B cell (primary cell): ENCODE measurements around the gene CIT. TPM values are rescaled to one million over a fixed set of nuclear protein-coding genes. Genes with fewer than 3 reads are reported as not detected.
"Not testable (repeated sequence)": the region's sequence is repeated elsewhere in the genome, so short reads cannot be mapped to it uniquely, and the experiment has no call there.

ENCODE experiments used
- ATAC-seq: fragments of 200-7000 bp; cut with Tn5 transposase; one replicate; pipeline ENCODE4 v1.10.0; 2021; ENCODE audit warnings: low read depth, mild to moderate bottlenecking, moderate number of reproducible peaks, moderate library complexity
- CTCF ChIA-PET: fragments of 350-600 bp; sonication (Branson Sonifier 250); formaldehyde crosslinking; loops from one replicate; lab custom pipeline; 2021; ENCODE audit warnings: antibody characterized with exemption, inconsistent platforms; lab: Charles Lee
- POLR2A ChIA-PET: fragments of 350-600 bp; sonication (Branson Sonifier 250); formaldehyde crosslinking; loops from one replicate; lab custom pipeline; 2021; ENCODE audit warnings: antibody characterized with exemption; lab: Charles Lee
- DNase-seq: peaks from one replicate; pipeline ENCODE4 v3.0.0; 2013
- H2AFZ ChIP-seq: 2 replicates; pipeline ENCODE4 v1.6.1; 2012; ENCODE audit warnings: mild to moderate bottlenecking, low read depth, low read length; ENCODE audit not compliant: insufficient read depth, poor library complexity, severe bottlenecking
- H3K27ac ChIP-seq, 2 donors: 1 replicate in 1 of 2; 2 replicates in 1 of 2; pipeline ENCODE4 v1.5.1; 2012 to 2013; ENCODE audit warnings: low read length in 2 of 2, mild to moderate bottlenecking in 2 of 2, moderate library complexity in 1 of 2
- H3K27me3 ChIP-seq, 4 experiments: fragments of 200-600 bp in 1 of 4; sonication (generic) in 1 of 4; replicated peaks in 1 of 4; 1 replicate in 2 of 4; 2 replicates in 2 of 4; pipeline versions ENCODE4 v1.6.1 to v1.7.0; 2013 to 2016; ENCODE audit warnings: low read length in 3 of 4, mild to moderate bottlenecking in 2 of 4, mixed read lengths in 1 of 4, moderate library complexity in 1 of 4; ENCODE audit not compliant: insufficient read depth in 4 of 4, control insufficient read depth in 3 of 4; ENCODE audit errors: control extremely low read depth in 1 of 4
- H3K36me3 ChIP-seq, 2 experiments: replicated peaks in 1 of 2; 1 replicate in 1 of 2; 2 replicates in 1 of 2; pipeline versions ENCODE4 v1.6.1 to v1.7.1; 2013; ENCODE audit warnings: low read length in 1 of 2; ENCODE audit not compliant: insufficient read depth in 2 of 2, control insufficient read depth in 1 of 2; ENCODE audit errors: control extremely low read depth in 1 of 2, extremely low read depth in 1 of 2
- H3K4me1 ChIP-seq, 2 donors: fragments of 200-600 bp in 1 of 2; sonication (generic) in 1 of 2; 1 replicate in 1 of 2; 2 replicates in 1 of 2; pipeline versions ENCODE4 v1.5.1 to v1.6.1; 2013 to 2017; ENCODE audit warnings: low read length in 2 of 2; ENCODE audit not compliant: control insufficient read depth in 2 of 2, insufficient read depth in 2 of 2
- H3K4me2 ChIP-seq: replicated peaks from 2 replicates; pipeline ENCODE3; 2012; ENCODE audit warnings: mild to moderate bottlenecking, low read depth, low read length; ENCODE audit not compliant: poor library complexity, severe bottlenecking
- H3K4me3 ChIP-seq, 5 experiments: fragments of 200-600 bp in 1 of 5; sonication (generic) in 1 of 5; 1 replicate in 3 of 5; 2 replicates in 2 of 5; pipeline versions ENCODE4 v1.5.1 to v1.7.0; 2011 to 2016; ENCODE audit warnings: low read length in 4 of 5, mild to moderate bottlenecking in 4 of 5, low read depth in 2 of 5, control low read depth in 1 of 5, moderate library complexity in 1 of 5; ENCODE audit not compliant: insufficient read depth in 1 of 5; ENCODE audit errors: control extremely low read depth in 1 of 5, extremely low read depth in 1 of 5
- H3K79me2 ChIP-seq: fragments of 200-600 bp; sonication (generic); one replicate; pipeline ENCODE4 v1.6.0; 2016; ENCODE audit warnings: low read length; ENCODE audit not compliant: control insufficient read depth, insufficient read depth
- H3K9ac ChIP-seq: fragments of 200-600 bp; sonication (generic); 2 replicates; pipeline ENCODE4 v1.6.1; 2017; ENCODE audit warnings: mild to moderate bottlenecking, low read length, moderate library complexity
- H3K9me3 ChIP-seq, 3 donors: one replicate each; pipeline versions ENCODE4 v1.6.1 to v1.7.1; 2013; ENCODE audit warnings: low read length in 2 of 3; ENCODE audit not compliant: control insufficient read depth in 2 of 3, insufficient read depth in 1 of 3; ENCODE audit errors: control extremely low read depth in 1 of 3
- H4K20me1 ChIP-seq: 2 replicates; pipeline ENCODE4 v1.6.0; 2012; ENCODE audit warnings: mild to moderate bottlenecking, low read length; ENCODE audit not compliant: insufficient read depth, control insufficient read depth, poor library complexity, severe bottlenecking
- H3K27ac Mint-ChIP-seq: one replicate; pipeline ENCODE4 v1.8.0; 2021; ENCODE audit warnings: mixed read lengths
- H3K27me3 Mint-ChIP-seq: one replicate; pipeline ENCODE4 v1.8.0; 2021; ENCODE audit warnings: mixed read lengths
- H3K4me1 Mint-ChIP-seq: one replicate; pipeline ENCODE4 v1.8.0; 2021; ENCODE audit warnings: mixed read lengths
- H3K4me3 Mint-ChIP-seq: one replicate; pipeline ENCODE4 v1.8.0; 2021; ENCODE audit warnings: mixed read lengths
- H3K9me3 Mint-ChIP-seq: one replicate; pipeline ENCODE4 v1.8.0; 2022; ENCODE audit warnings: mixed read lengths; ENCODE audit not compliant: insufficient read depth
- EZH2 ChIP-seq: IDR thresholded peaks from 2 replicates; pipeline ENCODE4 v1.6.1; 2012; ENCODE audit warnings: borderline replicate concordance, low read depth, mild to moderate bottlenecking, moderate library complexity, low read length; ENCODE audit not compliant: insufficient read depth, poor library complexity, severe bottlenecking
- WGBS: methylation state at CpG from one replicate; pipeline ENCODE4 v1.1.5; 2013; ENCODE audit warnings: missing lambda C conversion rate; ENCODE audit not compliant: insufficient coverage; 5-methylcytosine and 5-hydroxymethylcytosine counted together
- intact Hi-C: fragments of 100-400 bp; cut with micrococcal nuclease; formaldehyde crosslinking; loops from one replicate; pipeline ENCODE4 v1.10.0; 2022
- polyA plus RNA-seq: library from polyadenylated mRNA; depleted of rRNA; stranded (reverse); fragments of >200 nt; gene quantifications from 2 replicates; pipeline ENCODE4 v1.2.3, GENCODE V29; 2012
- total RNA-seq, 2 donors: library from RNA; stranded (reverse); fragments of 120-200 nt in 1 of 2; gene quantifications; 1 replicate in 1 of 2; 2 replicates in 1 of 2; pipeline versions ENCODE4 v1.2.3 to v1.2.4, GENCODE V29; 2013 to 2022
- TF ChIP-seq, protein P1 (sequence below): fragments of 200-600 bp; IDR thresholded peaks from one replicate; pipeline ENCODE4 v1.8.0; 2022; ENCODE audit warnings: antibody characterized with exemption, mild to moderate bottlenecking

Gene CIT
- total and polyA plus RNA-seq, 2 donors (not counting 1 experiment from before 2014, with no cell fraction given) = 1.4 to 6.1 TPM

GRCh38 chr12:119885549-119885948 is 8.4 kb upstream of the CIT start:
- Histone ChIP-seq H3K79me2 (no peaks in the 10 kb centered on the region), H3K27me3 (peaks cover 0 to 2% (median 0%) of the 10 kb centered on the region in 4 experiments), H4K20me1 (no peaks in the 10 kb centered on the region), H3K4me3 (no peak overlapping the region), H3K4me1 (no peaks in the 10 kb centered on the region), H3K9me3 (peaks cover 0 to 5% (median 0%) of the 10 kb centered on the region in 3 donors), H2AFZ (no peak overlapping the region), H3K9ac (no peak overlapping the region), H3K4me2 (no peak overlapping the region), H3K27ac (no peak overlapping the region), H3K36me3 (no peaks in the 10 kb centered on the region)
- no CpG with 5 or more reads among the region's 3 CpGs for WGBS
- no peak for ATAC-seq
- POLR2A ChIA-PET = no interaction called here
- Mint-ChIP-seq H3K9me3 (no peaks in the 10 kb centered on the region), H3K4me1 (no peaks in the 10 kb centered on the region), H3K4me3 (no peak overlapping the region), H3K27me3 (peaks cover 28% of the 10 kb centered on the region), H3K27ac (no peak overlapping the region)
- intact Hi-C loops = no loop called here
- TF ChIP-seq EZH2 = no peak
- TF ChIP-seq, protein P1, sequence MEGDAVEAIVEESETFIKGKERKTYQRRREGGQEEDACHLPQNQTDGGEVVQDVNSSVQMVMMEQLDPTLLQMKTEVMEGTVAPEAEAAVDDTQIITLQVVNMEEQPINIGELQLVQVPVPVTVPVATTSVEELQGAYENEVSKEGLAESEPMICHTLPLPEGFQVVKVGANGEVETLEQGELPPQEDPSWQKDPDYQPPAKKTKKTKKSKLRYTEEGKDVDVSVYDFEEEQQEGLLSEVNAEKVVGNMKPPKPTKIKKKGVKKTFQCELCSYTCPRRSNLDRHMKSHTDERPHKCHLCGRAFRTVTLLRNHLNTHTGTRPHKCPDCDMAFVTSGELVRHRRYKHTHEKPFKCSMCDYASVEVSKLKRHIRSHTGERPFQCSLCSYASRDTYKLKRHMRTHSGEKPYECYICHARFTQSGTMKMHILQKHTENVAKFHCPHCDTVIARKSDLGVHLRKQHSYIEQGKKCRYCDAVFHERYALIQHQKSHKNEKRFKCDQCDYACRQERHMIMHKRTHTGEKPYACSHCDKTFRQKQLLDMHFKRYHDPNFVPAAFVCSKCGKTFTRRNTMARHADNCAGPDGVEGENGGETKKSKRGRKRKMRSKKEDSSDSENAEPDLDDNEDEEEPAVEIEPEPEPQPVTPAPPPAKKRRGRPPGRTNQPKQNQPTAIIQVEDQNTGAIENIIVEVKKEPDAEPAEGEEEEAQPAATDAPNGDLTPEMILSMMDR = no peak
- no peak for DNase-seq
- CTCF ChIA-PET = no interaction called here

- H3K4me1 ChIP-seq, intact Hi-C loops, H4K20me1 ChIP-seq, H3K4me1 Mint-ChIP-seq, H3K27ac ChIP-seq, H3K4me3 Mint-ChIP-seq, H3K79me2 ChIP-seq, POLR2A ChIA-PET, H3K9me3 ChIP-seq, H3K9ac ChIP-seq, H3K4me3 ChIP-seq, H3K4me2 ChIP-seq, CTCF ChIA-PET, ATAC-seq, H3K27ac Mint-ChIP-seq, H3K36me3 ChIP-seq, DNase-seq, H3K27me3 ChIP-seq, H3K9me3 Mint-ChIP-seq, H2AFZ ChIP-seq: not testable (repeated sequence)
- peaks cover 31% of the 10 kb centered on the region for H3K27me3 Mint-ChIP-seq
- WGBS = 100% methylated on average over 3 of the region's 4 CpGs
Measured at GRCh38 chr12:119883791-119884190, 6.7 kb upstream of the CIT start.
